Posterior cingulate gyrus (tissue), 11 donors: ENCODE measurements around the gene ATG4C.

Experiments
- DNase-seq, 10 donors: peaks; one replicate each; pipeline versions ENCODE4 v3.0.0 to v3.0.0-alpha.2; 2020 to 2021; ENCODE audit warnings: mixed read lengths in 3 of 10
- intact Hi-C: fragments of 100-400 bp; cut with DNase I; formaldehyde crosslinking; loops from one replicate; pipeline ENCODE4 v1.15.1; 2023

The ATG4C gene

DNA sequence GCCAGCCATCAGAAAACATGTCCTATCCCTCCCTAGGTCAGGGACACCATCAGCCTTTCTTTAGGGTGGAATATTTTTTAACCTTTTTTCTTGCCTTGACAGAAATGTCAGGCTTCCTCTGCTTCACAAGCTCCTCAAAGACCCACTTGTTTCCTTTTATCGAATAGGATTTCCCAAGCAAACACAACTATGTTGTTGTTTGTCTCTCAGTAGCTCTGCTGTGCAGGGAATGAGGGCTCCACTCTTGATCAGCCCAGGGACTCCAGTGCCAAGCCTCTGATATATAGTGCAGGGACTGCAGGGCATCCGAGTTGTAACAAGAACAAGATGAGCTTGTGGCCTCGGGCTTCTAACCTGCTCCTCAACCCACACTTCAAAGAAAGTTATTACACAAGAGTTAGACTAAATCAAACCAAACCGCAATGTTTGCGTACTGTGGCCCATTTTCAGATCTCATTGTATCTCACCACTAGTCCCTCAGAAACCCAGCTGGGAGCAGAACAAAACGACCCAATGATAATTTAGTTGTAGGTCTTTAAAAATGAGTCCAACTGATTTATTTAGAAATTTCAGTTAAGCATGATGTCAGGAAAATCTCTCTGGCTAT lies 108.1 kb downstream of the ATG4C start:
- intact Hi-C loops, result no loop called here
- DNase-seq, result peak in 1 of 10 donors; percentile 26

DNA sequence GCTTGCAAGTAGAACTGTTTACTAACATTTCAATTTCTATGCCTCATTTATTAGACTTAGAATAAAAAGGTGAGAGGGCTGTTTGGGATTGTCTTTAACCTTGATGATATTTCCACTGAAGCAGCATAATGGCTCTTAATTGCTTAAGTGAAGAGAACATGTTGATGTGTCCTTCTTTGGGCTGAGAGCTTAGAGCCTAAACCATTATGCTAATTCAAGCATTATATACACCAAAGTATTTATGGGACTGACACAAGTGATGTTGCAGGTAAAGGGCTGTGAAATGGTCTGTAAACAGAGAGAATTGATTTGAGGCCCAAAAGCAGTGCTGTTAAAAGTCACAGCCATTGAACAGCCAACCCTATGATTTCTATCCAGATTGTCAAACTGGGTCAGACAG lies 113.9 kb downstream of the ATG4C start:
- DNase-seq, result no peak
- intact Hi-C loops, result no loop called here

DNA sequence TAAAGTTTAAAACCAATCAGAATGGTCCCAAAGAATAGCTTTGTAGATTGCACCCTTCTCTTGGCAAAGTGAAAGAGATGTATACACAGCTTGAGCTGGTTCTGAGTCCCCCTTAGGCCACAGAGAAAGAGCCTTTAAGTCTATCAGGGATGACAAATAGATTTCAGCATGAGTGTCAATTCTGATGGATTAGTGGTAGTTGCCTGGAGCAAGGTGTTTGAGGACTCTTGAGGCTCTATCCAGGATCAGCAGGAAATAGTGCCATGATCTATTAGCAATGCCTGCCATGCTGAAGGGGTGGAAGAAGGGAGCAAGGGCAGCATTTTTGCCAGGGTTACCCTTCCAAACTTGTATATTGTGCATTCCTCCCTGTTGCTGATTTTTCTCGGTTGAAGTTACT lies 116.6 kb downstream of the ATG4C start:
- intact Hi-C loops, result no loop called here
- no peak for DNase-seq

DNA sequence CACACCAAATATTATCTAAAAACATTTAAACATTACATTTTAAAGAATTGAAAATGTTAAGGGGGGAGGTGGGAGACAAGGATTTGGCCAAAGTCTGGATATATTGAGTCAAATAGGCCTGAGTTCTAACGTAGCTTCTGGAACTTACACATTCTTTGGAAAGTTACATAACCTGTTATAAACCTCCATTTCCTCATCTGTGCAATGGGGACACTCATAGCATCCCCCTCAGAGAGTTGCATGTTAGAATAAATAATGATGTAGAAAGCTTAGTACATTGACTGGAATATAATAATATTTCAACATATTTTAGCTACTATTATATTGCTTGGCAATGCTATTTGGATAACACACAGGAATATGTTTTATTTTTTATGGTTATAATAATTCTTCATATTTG lies 117.7 kb downstream of the ATG4C start:
- intact Hi-C loops, result no loop called here
- DNase-seq, result no peak

DNA sequence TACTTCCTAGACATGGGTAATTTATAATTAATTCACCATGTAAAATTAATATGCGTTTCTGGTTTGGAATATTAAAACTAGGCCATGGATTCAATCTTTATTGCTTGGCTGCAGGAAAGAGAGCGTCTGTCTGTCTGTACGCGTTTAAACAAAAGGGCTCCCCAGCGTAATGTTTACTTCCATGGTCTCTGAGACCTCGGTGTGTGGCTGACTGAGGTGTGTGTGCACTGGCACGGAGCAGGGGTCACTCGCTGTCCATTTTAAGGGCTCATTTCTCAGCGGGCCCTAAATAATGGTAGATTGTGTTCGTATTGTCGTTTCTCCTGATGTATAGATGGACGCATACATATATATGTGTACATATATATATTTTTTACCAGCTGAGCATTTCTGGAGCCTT lies 119.6 kb downstream of the ATG4C start:
- DNase-seq, result no peak
- intact Hi-C loops, result no loop called here

DNA sequence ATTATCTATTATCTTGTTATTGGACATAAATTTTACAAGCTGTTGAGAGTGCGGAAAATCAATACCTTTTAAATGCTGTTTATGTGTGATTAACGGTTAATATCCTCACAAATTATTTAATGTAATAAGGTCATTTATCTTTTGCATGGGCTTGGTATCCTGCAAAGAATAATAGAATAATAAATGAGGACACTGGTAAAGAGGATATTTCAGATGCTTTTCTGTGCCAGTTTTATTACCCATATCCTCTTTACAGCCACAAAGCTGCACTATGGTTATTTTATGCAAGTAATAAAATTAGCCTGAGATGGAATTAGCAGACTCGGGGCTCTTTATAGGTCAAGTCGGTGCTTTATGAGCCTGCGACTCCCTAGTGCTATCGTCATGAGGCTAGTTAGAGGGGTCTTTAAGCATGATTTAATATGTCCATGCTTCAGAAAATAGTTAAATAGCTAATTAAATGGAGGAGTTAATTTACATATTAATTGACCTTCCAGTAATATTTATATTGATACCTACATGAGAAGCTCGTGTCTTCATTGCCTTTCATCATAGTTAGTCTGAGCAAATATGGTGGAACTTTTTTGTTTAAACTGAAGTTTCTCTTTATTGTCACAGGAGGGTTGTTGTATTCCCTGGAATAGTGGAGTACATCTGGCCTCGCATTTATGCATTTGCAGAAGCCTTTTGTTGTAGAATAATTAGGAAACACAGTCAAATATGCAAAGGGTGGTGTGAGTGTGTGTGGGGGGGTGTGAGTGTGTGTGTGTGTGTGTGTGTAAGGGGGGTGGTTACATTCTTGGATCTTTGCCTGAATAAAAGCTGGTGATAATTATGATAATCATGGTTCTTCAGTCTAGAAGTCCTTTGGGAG lies 120.3 kb downstream of the ATG4C start:
- intact Hi-C loops, result no loop called here
- no peak for DNase-seq

DNA sequence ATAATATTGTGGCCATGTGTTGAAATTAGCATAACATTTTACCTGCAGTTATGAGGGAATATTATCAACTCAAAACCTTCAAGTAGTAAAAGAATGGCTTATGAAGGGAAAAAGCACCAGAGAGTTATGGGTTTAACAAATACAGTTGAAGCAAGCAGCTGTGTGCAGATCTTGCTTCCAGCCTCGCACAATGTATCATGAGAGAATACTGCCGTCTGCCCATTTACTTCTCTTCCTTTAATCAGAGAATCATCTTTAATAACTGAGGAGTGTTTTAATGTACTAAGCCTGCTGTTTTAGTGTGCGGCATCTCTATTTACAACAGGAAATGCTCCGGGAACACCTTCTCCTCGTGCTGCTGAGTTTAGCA lies 120.9 kb downstream of the ATG4C start:
- intact Hi-C loops, result no loop called here
- no peak for DNase-seq

DNA sequence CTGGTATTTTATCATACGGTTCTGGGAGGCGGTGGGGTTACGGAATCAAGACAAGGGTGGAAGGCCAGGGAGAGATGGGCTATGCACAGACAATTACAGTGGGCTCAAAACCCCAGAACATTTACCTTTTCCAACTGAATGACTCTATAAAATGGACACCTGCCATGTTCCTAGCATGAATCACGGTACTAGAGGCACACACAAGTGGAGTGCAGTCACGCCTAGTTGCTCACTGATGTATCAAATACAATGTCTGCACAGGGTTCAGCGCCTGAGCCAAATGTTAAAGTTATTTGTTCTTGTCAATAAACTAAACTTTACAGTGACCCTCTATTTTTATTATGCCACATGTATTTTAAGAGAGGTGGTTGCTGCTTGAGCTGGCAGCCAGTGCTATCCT lies 121.4 kb downstream of the ATG4C start:
- DNase-seq, result no peak
- intact Hi-C loops, result no loop called here

DNA sequence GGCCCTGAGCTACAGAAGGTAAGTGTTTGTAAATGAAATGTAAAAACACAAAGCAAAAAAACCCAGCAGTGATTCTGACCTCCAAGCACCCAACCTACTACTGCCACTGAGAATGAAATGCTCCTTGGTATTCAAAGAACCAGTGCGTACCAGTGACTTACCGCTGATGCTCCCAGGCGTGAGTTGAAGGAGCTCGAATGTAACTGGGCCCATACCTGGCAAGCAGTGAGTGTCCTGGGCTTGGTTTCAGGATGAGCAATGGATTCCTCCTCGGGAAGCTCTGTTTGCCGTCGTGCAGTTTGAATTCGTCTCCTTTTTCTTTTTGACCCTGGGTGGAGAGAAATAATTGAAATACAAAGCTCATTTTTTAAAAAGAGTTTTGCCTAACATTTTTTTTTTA lies 121.9 kb downstream of the ATG4C start:
- peak in 1 of 10 donors; percentile 17 for DNase-seq
- intact Hi-C loops, result no loop called here

DNA sequence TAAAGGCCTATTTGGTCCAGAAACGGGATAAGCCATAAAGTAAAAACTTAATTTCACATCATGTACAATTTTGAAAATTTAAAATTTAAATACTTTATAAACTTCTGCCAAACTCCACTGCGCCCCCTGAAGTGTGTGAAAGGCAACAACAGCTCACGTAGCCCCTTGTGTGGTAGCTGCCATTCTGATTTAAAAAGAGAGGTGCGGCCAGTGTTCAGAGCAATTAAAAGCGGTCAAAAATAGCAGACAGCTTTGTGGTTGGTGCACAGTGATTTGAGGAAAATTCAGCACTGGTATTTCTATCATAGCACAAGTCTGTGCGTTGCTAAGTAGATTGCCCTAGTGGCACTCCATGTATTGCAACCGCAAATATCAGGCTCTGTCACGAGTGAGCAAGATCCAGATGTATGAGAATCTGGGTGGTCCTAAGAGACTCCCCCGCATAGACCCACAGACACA lies 122.5 kb downstream of the ATG4C start:
- intact Hi-C loops, result no loop called here
- DNase-seq, result peak in 1 of 10 donors; percentile 41

DNA sequence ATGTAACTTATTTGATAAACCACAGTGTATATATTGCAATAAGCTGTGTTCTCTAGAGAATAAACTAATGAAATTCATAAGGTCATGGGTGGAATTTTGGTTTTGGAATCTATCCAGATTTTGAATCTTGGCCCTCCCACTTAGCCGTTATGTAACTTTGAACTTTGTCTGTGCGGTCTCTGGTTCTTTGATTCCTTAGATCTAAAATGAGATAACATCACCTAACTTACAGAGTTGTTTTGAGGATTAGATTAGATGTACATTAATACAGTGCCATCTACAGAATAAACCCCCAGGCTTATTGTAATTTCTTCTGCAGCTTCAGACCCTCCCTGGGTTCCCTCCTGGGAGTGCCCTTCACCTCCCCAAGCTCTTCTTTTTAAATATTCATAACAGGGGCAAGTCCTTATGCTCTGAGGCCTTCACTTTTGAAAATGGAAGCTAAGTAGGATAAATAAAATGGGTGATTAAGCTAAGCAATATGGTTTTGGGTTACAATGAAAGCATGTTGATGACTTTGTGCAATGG lies 124.3 kb downstream of the ATG4C start:
- no peak for DNase-seq
- intact Hi-C loops, result no loop called here

DNA sequence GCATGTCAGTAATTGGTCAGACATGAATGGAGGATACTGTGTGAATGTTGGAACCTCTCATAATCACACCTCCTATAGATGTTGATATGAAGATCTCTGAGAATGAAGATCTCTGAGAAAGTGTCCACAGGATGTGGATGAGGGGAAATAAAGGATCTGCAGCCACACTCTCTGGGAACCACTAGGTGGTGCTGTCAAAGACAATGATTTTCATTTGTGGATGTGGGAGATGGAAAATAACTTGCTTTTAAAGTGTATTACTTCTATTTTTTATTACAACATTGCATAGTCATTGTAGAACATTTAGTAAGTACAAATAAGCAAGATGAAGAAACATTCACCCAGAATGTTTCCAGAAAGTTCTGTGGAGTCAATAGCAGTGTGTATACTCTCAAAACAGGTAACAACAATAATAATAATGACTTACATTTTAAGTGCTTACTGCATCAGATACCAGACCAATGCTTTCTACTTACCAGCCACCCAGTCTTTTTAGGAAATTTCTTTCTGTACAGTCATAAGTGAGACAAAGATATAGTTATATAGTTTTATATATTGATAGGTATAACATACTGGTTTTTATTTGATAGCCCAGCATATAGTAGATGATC lies 128.2 kb downstream of the ATG4C start:
- no peak for DNase-seq
- intact Hi-C loops, result no loop called here
